Right lobe of liver (tissue), 6 donors: Measurements from ENCODE around the gene ISG15. TPM values are rescaled to one million over a fixed set of nuclear protein-coding genes. Genes with fewer than 3 reads are reported as not detected.
A peak's percentile ranks its signal among the peaks of the same experiment; 100 is the strongest.
"Not testable (repeated sequence)": the region's sequence is repeated elsewhere in the genome, so short reads cannot be mapped to it uniquely, and the experiment has no call there.

Experiments
- ATAC-seq, 4 donors: fragments of 200-7000 bp; cut with Tn5 transposase; one replicate each; pipeline ENCODE4 v1.9.1; 2020; ENCODE audit warnings: mild to moderate bottlenecking in 4 of 4, moderate library complexity in 4 of 4
- DNase-seq, 3 donors: peaks; one replicate each; pipeline ENCODE4 v3.0.0-alpha.2; 2020
- H3K27ac ChIP-seq, 3 donors: fragments of 200-600 bp; one replicate each; pipeline ENCODE4 v1.8.0; 2022
- H3K27me3 ChIP-seq, 2 donors: fragments of 200-600 bp; one replicate each; pipeline ENCODE4 v1.8.0; 2022
- H3K36me3 ChIP-seq, 4 donors: fragments of 200-600 bp; sonication (generic) in 1 of 4; one replicate each; pipeline versions ENCODE4 v1.5.1 to v1.8.0; 2017 to 2022; ENCODE audit warnings: control low read depth in 1 of 4
- H3K4me1 ChIP-seq, 4 donors: fragments of 200-600 bp; sonication (generic) in 1 of 4; one replicate each; pipeline versions ENCODE4 v1.5.1 to v1.8.0; 2017 to 2022; ENCODE audit warnings: control low read depth in 1 of 4
- H3K4me3 ChIP-seq, 3 donors: fragments of 200-600 bp; one replicate each; pipeline ENCODE4 v1.8.0; 2022
- H3K9me3 ChIP-seq, 4 donors: fragments of 200-600 bp; sonication (generic) in 1 of 4; one replicate each; pipeline versions ENCODE4 v1.5.1 to v1.8.0; 2017 to 2022; ENCODE audit warnings: control low read depth in 1 of 4
- POLR2A ChIP-seq: fragments of 450-650 bp; IDR thresholded peaks from one replicate; pipeline ENCODE4 v1.6.1; 2017; ENCODE audit warnings: antibody characterized with exemption, mild to moderate bottlenecking
- WGBS: methylation state at CpG from one replicate; pipeline ENCODE4 v1.1.6; 2018; ENCODE audit warnings: low coverage, low lambda C conversion rate; ENCODE audit not compliant: insufficient coverage; ENCODE audit errors: missing lambda C conversion rate; 5-methylcytosine and 5-hydroxymethylcytosine counted together
- intact Hi-C, 2 donors: fragments of 100-400 bp; cut with DNase I; formaldehyde crosslinking; loops; one replicate each; pipeline versions ENCODE4 v1.11.2 to v1.14.1; 2022
- total RNA-seq, 6 experiments: library from RNA; depleted of rRNA in 2 of 6; stranded (reverse); fragments of >200 nt in 2 of 6; fragmentation: NEBNext Ultra II Directional in 3 of 6; extraction: Animal tissue kit (Norgen Biotek cat#: 25700) in 3 of 6; gene quantifications; one replicate each; pipeline versions ENCODE4 v1.1.0 to v1.2.4, GENCODE V29; 2016 to 2023
- TF ChIP-seq, protein P1 (sequence below), 4 donors: fragments of 200-600 bp in 3 of 4; fragments of 450-650 bp in 1 of 4; IDR thresholded peaks; one replicate each; pipeline versions ENCODE4 v1.5.1 to v1.8.0; 2016 to 2022; ENCODE audit warnings: antibody characterized with exemption in 4 of 4, mild to moderate bottlenecking in 2 of 4
- donor health status: DM: no; HTN: yes; CAD: no.
- donor health status: DM: no; HTN: no; CAD: no.
- donor health status: DM: no; HTN: no; CAD: no.
- donor health status: DM: no; HTN: yes; CAD: no.
- donor health status: DM: no; HTN: yes; CAD: no.

The ISG15 gene
- total RNA-seq, 6 experiments from 2014 or later = 16.3 to 98.7 (median 26.4) TPM

DNA sequence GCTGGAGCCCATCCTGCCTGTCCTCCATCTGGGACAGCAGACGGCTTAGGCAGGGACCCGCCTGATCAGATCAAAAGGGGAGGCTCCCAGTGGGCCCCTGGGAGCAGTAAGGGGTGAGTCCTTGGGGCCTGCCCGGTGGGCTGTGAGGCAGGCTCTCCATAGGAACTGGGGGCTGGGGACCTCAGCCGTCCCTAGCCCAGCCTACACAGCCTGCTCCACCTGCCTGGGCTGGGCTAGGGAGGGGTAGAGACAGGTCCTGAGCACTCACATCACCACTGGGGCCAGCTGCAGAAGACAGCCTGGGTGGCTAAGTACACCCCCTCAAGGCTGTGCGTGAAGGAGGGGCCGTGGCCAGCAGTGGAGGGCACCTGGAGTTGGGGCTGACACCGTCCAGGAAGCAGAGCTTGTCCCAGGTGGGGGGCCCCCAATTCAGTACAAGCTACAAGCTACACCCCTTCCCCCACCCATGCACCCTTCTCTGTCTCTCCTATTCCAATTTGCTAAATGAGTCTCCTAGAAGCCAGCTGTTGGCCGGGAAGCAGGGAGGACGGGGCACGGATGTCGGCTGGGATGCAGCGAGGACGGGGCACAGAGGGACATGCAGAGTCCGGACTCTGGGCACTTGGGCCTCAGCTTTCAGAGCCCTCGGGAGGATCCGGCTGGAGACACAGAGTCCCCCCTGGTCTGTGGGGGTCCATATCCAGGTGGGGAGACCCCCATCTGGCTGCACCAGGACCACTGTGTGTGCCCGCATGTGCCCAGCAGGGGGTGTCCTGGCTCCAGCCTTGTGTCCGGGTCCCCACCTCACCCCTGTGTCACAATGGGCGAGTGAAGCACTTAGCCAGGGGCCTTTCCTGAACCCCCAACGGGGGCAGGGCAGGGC lies 1.7 kb downstream of the ISG15 start:
- no peaks in the 10 kb centered on the region for H3K27me3 ChIP-seq
- ATAC-seq (no peak), DNase-seq (peak in 1 of 3 donors; percentile 31)
- peak overlapping the region in 1 of 3 donors; percentile 16 for H3K27ac ChIP-seq
- H3K4me3 ChIP-seq = no peak overlapping the region
- H3K4me1 ChIP-seq = peaks cover 0 to 20% (median 5%) of the 10 kb centered on the region in 4 donors
- no peaks in the 10 kb centered on the region for H3K36me3 ChIP-seq
- H3K9me3 ChIP-seq = no peaks in the 10 kb centered on the region
- WGBS = 59% methylated on average over 4 of the region's 20 CpGs
- TF ChIP-seq, protein P1, sequence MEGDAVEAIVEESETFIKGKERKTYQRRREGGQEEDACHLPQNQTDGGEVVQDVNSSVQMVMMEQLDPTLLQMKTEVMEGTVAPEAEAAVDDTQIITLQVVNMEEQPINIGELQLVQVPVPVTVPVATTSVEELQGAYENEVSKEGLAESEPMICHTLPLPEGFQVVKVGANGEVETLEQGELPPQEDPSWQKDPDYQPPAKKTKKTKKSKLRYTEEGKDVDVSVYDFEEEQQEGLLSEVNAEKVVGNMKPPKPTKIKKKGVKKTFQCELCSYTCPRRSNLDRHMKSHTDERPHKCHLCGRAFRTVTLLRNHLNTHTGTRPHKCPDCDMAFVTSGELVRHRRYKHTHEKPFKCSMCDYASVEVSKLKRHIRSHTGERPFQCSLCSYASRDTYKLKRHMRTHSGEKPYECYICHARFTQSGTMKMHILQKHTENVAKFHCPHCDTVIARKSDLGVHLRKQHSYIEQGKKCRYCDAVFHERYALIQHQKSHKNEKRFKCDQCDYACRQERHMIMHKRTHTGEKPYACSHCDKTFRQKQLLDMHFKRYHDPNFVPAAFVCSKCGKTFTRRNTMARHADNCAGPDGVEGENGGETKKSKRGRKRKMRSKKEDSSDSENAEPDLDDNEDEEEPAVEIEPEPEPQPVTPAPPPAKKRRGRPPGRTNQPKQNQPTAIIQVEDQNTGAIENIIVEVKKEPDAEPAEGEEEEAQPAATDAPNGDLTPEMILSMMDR (IDR thresholded peaks at IDR 0.05) = peak; percentile 13 to 22 (median 20)
- TF ChIP-seq POLR2A = no peak
- intact Hi-C loops = no loop called here

DNA sequence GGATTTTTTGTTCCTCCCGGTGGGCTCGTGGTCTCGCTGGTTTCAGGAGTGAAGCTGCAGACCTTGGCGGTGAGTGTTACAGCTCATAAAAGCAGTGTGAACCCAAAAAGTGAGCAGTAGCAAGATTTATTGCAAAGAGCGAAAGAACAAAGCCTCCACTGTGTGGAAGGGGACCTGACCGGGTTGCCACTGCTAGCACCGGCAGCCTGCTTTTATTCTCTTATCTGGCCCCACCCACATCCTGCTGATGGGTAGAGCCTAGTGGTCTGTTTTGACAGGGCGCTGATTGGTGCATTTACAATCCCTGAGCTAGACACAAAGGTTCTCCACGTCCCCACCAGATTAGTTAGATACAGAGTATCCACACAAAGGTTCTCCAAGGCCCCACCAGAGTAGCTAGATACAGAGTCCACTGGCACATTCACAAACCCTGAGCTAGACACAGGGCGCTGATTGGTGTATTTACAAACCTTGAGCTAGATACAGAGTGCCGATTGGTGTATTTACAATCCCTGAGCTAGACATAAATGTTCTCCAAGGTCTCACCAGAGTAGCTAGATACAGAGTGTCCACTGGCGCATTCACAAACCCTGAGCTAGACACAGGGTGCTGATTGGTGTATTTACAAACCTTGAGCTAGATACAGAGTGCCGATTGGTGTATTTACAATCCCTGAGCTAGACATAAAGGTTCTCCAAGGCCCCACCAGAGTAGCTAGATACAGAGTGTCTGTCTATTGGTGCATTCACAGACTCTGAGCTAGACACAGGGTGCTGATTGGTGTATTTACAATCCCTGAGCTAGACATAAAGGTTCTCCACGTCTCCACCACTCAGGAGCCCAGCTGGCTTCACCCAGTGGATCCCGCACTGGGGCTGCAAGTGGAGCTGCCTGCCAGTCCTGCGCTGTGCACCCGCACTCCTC lies 4.4 kb downstream of the ISG15 start:
- ATAC-seq, H3K27me3 ChIP-seq, H3K36me3 ChIP-seq, intact Hi-C loops, H3K27ac ChIP-seq, H3K4me3 ChIP-seq, DNase-seq, H3K9me3 ChIP-seq: not testable (repeated sequence)
- peaks cover 0 to 23% (median 10%) of the 10 kb centered on the region in 4 donors for H3K4me1 ChIP-seq
- WGBS = 75% methylated on average over 5 of the region's 17 CpGs

DNA sequence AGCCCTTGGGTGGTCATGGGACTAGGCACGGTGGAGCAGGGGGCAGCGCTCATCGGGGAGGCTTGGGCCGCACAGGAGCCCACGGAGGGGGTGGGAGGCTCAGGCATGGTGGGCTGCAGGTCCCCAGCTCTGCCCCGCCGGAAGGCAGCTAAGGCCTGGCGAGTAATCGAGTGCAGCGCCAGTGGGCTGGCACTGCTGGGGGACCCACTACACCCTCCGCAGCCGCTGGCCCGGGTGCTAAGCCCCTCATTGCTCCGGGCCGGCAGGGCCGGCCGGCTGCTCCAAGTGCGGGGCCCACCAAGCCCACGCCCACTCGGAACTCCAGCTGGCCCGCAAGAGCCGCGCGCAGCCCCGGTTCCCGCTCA lies 5.0 kb downstream of the ISG15 start:
- H3K27me3 ChIP-seq, H3K9me3 ChIP-seq, H3K36me3 ChIP-seq, DNase-seq, intact Hi-C loops, ATAC-seq, H3K4me3 ChIP-seq, H3K27ac ChIP-seq: not testable (repeated sequence)
- H3K4me1 ChIP-seq = peaks cover 0 to 21% (median 10%) of the 10 kb centered on the region in 4 donors
- WGBS = no CpG with 5 or more reads among the region's 26 CpGs

DNA sequence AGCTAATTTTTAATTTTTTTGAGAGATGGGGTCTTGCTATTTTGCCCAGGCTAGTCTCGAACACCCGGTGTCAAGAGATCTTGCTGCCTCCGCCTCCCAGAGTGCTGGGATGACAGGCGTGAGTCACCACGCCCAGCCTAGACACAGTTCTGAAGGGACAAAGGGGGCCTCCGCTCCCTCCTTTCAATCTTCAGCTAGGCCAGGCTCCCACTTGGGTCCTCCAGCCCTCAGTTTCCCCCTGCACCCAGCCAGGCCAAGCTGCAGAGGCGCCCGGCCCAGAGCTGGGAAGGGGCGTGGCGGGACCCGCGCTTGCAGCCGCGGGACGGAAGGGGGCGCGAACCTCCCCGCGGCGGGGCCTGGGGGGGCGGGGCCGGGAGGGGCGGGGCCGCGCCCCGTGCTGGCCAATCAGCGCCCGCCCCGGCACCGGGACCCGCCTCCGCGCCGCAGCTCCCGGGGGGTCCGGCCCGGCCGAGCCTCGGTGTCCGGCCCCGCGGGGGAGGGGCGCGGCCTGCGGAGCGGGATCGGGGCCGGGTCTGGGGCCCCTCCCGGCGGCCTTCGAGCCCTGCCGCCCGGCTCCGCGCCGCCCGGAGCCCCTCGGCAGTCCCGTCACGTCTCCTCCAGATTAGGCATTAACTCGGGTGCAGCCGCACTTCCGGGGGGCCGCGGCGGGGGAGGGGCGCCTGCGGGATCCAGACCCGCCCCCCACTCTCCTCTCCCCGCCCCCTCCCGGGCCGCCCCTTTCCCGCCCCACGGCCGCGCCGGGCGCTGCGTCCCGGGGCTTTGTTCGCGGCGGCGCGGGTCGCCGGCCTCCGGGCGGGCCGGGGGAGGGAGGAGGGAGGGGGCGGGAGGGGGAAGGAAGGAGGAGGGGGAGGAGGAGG lies 6.1 kb downstream of the ISG15 start:
- Histone ChIP-seq H3K27ac (peak overlapping the region; percentile 74 to 88 (median 78)), H3K4me3 (peak overlapping the region; percentile 62 to 74 (median 64)), H3K27me3 (no peaks in the 10 kb centered on the region), H3K36me3 (no peaks in the 10 kb centered on the region), H3K9me3 (no peaks in the 10 kb centered on the region), H3K4me1 (peaks cover 0 to 11% (median 5%) of the 10 kb centered on the region in 4 donors)
- intact Hi-C loops = no loop called here
- DNase-seq (peak; percentile 88 to 90 (median 90)), ATAC-seq (peak; percentile 83 to 93 (median 86))
- WGBS = 20% methylated on average over 1 of the region's 91 CpGs
- TF ChIP-seq, protein P1 (IDR thresholded peaks at IDR 0.05) = peak; percentile 33 to 71 (median 43)
- no peak for TF ChIP-seq POLR2A

DNA sequence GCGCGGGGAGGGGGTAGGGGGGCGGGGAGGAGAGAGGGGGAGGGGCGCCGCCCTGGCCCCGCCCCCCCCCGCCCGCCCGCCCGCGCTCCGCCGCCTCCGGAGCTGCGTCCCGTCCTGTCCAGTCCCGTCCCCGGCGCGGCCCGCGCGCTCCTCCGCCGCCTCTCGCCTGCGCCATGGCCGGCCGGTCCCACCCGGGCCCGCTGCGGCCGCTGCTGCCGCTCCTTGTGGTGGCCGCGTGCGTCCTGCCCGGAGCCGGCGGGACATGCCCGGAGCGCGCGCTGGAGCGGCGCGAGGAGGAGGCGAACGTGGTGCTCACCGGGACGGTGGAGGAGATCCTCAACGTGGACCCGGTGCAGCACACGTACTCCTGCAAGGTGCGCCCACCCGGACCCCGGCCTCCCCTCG lies 6.7 kb downstream of the ISG15 start, which contains the start of gene AGRN:
AGRN (plus strand) TSS at position 121 of the 405 bp plus-strand sequence; CDS start at position 174, 53 bp downstream.
- peak within 1 kb of the TSS; percentile 74 to 88 (median 78) for H3K27ac ChIP-seq
- intact Hi-C loops = no loop called here

More for the DNA sequence above, 6.7 kb downstream of the ISG15 start, which contains the start of gene AGRN:
- H3K9me3 ChIP-seq = no peaks in the 10 kb centered on the region
- H3K27me3 ChIP-seq = no peaks in the 10 kb centered on the region
- DNase-seq = peak in 2 of 3 donors; percentile 72 to 75
- peak within 1 kb of the TSS; percentile 62 to 74 (median 64) for H3K4me3 ChIP-seq
- H3K36me3 ChIP-seq = no peaks in the 10 kb centered on the region
- peaks cover 0 to 10% (median 5%) of the 10 kb centered on the region in 4 donors for H3K4me1 ChIP-seq
- WGBS = no CpG with 5 or more reads among the region's 58 CpGs
- peak; percentile 26 to 53 (median 48) for ATAC-seq
- TF ChIP-seq, protein P1 (IDR thresholded peaks at IDR 0.05) = no peak
- TF ChIP-seq POLR2A = peak; percentile 54
